AG09319 (cell line): ENCODE measurements around the gene EEF1AKMT4.
A peak's percentile ranks its signal among the peaks of the same experiment; 100 is the strongest.

Experiments used
- DNase-seq: peaks from one replicate; pipeline ENCODE4 v3.0.0-alpha.2; 2010; ENCODE audit warnings: low read depth; ENCODE audit errors: extremely low read depth
- CTCF ChIP-seq: IDR thresholded peaks from 2 replicates; pipeline ENCODE4 v1.5.1; 2011; ENCODE audit warnings: low read depth, mild to moderate bottlenecking, inconsistent platforms, low read length, moderate library complexity

EEF1AKMT4 gene

GRCh38 chr3:184230603-184231528 lies 18.6 kb upstream of the EEF1AKMT4 start:
- no peak for DNase-seq
- TF ChIP-seq CTCF, result no peak

GRCh38 chr3:184231671-184232070 lies 17.8 kb upstream of the EEF1AKMT4 start:
- TF ChIP-seq CTCF, result no peak
- DNase-seq, result no peak

- no peak for DNase-seq
- no peak for TF ChIP-seq CTCF
Observed at GRCh38 chr3:184233127-184233843, 16.2 kb upstream of the EEF1AKMT4 start.

- peak; percentile 27 for DNase-seq
- TF ChIP-seq CTCF, result no peak; the same call in 1 of the 2 replicates
Observed at GRCh38 chr3:184234224-184234623, 15.2 kb upstream of the EEF1AKMT4 start.

- no peak for DNase-seq
- TF ChIP-seq CTCF, result no peak
Observed at GRCh38 chr3:184234671-184235380, 14.6 kb upstream of the EEF1AKMT4 start.

GRCh38 chr3:184235381-184236032 lies 14.0 kb upstream of the EEF1AKMT4 start:
- DNase-seq, result no peak
- no peak for TF ChIP-seq CTCF
